GM18526 (cell line): ENCODE results near the gene CD300H.

Experiments used
- POLR2A ChIP-seq: IDR thresholded peaks from 3 replicates; pipeline ENCODE4 v1.6.1; 2011; ENCODE audit not compliant: insufficient read length; ENCODE audit errors: extremely low read depth

Gene CD300H

DNA sequence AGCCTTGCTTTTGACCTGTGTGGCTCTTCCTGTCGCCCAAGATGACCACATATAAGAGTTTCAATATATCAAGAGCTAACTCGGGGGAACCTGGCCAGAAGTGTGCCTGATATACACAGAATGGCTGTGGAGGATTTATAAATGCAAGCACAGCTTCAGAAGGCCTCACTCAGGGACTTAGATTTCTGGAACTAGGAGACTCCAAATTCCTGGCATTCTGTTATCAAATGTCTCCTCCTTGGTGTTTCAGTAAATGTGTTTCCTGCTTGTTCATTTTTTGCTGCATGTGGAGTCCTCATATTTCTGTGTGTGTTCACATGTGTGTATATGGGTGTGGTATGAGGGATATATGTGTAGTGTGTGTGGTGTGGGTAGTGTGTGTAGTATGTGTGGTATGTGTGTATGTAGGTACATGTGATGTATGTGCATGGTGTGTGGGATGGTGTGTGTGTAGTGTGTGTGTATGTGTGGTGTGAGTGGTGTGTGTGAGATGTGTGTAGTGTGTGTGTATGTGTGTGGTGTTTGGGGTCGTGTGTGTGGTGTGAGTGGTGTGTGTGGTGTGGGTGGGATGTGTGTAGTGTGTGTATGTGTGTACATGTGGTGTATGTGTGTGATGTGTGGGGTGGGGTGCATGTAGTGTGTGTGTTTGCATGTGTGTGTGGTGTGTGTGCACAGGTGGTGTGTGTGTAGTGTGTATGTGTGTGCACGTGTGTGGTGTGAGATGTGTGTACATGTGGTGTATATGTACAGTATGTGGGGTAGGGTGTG lies 981 bp upstream of the CD300H start:
- TF ChIP-seq POLR2A = no peak

DNA sequence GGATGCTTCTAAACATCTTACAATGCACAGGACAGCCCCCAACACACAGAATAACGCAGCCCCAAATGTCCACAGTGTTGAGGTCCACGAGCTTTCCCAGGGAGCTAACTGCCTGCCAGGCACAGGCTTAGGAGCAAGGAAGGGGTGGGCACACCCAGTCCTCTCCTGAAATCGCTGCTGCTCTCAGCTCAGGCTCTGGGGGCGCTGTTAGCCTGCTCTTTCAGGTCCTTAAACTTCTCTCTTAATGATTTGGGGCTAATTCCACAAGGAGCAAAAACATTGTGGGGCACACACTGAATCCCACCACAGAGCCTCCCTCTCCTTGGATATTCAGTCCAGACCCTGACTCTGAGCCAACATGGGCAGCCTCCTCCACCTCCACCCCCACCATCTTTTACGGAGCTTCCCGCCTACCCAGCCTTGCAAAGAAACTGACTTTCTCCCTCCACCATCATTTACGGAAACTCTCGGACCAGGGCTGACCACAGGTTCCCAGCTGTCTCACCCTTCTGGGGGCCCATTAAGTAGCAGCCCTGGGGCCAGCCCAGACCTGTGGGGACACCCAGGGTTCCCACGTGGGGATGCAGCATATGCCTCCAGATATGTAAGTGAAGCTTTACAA lies 1.1 kb downstream of the CD300H start:
- TF ChIP-seq POLR2A = no peak

DNA sequence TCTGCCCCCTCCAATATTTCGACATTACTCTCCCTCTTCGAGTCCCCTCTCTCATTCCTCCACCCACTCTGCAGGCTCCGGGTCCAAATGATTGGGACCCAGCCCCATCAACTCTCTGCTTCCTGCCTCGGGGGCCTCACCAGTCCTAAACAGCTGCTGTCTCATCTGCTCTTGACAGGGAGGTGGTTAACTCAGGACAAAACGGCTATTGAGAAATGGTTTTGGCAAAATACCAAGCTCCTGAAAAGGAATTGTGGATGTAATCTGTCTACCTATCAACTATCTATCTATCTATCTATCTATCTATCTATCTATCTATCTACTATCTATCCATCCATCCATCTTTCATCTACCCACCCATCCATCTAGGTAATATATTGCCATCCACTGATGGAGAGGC lies 2.2 kb downstream of the CD300H start:
- TF ChIP-seq POLR2A = no peak

DNA sequence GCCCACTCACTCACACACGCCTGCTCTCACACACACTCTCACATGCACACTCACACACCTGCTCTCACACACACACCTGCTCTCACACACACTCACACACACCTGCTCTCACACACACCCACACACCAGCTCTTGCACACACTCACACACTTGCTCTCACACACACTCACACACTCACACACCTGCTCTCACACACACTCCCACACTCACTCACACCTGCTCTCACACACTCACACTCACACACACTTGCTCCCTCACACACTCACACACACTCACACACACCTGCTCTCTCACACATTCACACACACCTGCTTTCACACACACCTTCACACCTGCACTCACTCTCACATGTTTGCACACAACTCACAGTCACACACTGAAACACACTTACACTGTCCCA lies 4.0 kb downstream of the CD300H start:
- no peak for TF ChIP-seq POLR2A

DNA sequence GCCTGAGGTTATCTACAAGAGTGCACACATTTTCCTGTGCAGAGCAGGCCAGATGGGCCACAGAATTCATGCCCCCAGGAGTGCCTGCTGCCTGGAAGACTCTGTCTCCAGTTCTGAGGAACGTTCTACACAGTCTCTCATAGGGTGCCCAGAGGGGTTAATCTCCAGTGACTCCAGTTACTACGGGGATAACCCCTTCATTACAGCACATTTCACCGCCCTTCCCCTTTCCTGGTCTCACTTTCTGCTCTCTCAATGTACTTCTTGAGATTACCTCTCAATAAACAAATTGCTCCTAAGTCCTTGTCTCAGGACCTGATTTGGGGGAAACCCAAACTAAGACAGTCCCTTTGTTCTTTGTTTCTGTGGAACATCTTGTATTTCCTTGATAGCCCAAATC lies 5.7 kb downstream of the CD300H start:
- TF ChIP-seq POLR2A = no peak

DNA sequence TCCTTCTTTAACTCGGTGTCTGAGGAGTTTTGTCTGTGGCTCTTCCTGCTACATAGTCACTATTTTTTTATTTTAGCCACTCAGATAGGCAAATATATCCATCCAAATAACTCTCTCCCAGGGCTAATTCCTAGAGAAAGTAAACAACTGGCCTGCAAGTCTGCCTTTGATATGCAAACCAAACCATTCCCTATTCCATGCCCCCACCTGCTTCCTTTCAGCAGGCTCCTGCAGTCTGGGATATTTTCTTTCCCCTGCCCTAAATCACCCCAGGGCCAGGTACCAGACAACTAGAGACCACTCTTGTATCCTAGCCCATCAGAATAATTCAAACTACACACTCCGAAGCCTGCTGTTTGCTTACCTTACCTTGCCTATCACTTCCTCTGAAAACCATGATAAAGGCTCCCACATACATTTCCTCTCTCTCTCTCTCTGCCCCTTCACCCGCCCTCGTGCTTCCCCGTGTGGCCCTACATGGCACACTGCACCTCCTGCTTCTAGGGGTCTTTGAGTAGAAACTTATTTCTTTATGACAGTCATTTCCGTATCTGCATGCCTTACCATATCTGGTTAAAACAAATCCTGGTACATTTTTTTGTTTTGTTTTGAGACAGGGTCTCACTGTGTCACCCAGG lies 8.3 kb downstream of the CD300H start:
- TF ChIP-seq POLR2A = no peak

DNA sequence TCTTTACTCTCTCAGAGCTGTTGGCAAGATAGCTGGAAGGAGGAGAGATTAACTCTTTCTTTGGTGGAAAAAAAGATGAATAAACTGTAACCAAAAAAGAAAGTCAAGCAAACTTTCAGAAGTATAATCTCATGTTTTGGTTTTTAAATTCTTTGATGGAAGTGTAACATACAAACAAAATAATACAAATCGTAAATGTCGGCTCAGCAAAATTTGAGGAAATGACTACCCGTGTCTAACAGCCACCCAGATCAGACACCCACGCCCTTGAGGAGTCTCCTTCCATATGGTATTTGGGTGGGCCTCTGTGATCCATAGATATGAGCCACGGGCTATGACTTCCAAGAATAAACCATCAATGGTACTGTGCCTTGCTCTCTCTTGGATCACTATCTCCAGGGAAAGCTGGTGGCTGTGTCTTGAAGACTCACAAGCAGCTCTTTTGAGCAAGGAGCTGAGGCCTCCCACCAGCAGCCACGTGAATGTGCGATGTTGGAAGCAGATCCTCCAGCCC lies 11.8 kb downstream of the CD300H start:
- no peak for TF ChIP-seq POLR2A

- TF ChIP-seq POLR2A = no peak
These were observed 12.4 kb downstream of the CD300H start for GRCh38 chr17:74554909-74555308.

GRCh38 chr17:74552037-74552436 lies 15.3 kb downstream of the CD300H start:
- TF ChIP-seq POLR2A = no peak

DNA sequence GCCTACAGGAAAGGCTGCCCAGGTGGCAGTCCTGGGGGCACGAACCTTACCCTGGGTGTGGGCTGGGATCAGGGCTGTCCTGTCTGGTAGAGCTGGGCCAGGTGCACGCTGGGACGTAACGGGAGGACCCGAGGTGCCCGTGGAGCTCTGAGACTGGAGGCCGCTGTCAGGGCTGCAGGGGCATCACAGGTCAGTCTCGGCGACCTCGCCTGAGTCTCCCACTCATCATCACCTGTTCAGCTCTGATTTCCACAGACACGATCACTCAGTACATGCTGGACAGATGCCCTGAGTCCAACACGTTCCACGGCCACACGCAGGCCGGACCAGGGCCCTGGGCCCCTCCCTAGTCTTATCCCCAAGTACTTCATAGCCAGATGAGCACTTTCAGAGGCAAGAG lies 16.7 kb downstream of the CD300H start:
- TF ChIP-seq POLR2A = no peak

- no peak for TF ChIP-seq POLR2A
These were observed 18.0 kb downstream of the CD300H start for GRCh38 chr17:74549343-74549742.

- TF ChIP-seq POLR2A = no peak
These were observed 19.6 kb downstream of the CD300H start for GRCh38 chr17:74547736-74548135.

DNA sequence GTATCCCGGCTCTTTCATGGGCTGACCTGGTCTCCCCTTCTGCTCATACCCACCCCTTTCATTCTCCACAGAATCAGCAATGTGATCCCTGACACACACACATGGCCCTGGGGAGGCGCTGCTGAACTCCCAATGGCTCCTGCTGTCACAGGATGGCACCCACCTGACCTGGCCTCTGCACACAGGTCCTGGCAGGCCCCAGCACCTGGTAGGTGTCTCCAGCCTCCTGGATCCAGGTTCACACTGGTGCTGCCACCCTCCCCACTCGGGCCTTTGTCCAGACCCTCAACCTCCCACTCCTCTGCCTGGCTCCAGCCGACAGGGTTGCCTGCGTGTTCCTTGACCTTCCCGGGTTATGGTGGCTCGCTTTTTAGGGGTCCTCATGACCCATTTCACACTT lies 20.0 kb downstream of the CD300H start:
- no peak for TF ChIP-seq POLR2A

DNA sequence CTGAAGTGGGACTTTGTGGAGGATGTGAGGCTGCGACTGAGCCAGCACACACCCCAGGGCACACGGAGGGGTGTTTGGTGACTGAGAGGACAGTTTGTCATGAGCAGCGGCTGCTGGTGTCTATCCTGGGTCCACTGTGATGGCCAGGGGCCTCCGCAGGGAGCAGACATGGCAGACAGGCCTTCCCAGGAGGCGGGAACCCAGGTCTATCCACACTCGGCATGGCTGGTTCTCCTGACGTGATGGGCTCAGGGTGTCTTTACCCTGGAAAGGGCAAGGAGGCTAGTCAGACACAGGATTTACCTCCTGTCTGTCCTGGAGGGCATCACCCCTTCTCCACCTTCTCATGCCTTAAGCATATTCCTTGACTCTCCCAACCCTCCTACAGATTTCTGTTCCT lies 20.7 kb downstream of the CD300H start:
- TF ChIP-seq POLR2A = no peak

GRCh38 chr17:74545843-74546230 lies 21.5 kb downstream of the CD300H start, which contains the start of gene CD300C:
Gene CD300C, minus strand, starts transcription at chr17:74546115. Its CDS starts 333 bp downstream, at chr17:74545782.
- TF ChIP-seq POLR2A = no peak
